GM12878 (cell line): ENCODE results near the gene CA11. TPM values are rescaled to one million over a fixed set of nuclear protein-coding genes. Genes with fewer than 3 reads are reported as not detected.

Source experiments
- BACH1 ChIP-seq: fragments of 450-650 bp; IDR thresholded peaks from 2 replicates; pipeline ENCODE4 v1.6.1; 2017; ENCODE audit warnings: mild to moderate bottlenecking, borderline replicate concordance
- BCL11A ChIP-seq: IDR thresholded peaks from 2 replicates; pipeline ENCODE4 v1.6.1; 2011; ENCODE audit warnings: low read depth, low read length
- CEBPB ChIP-seq, 2 experiments: fragments of 150-350 bp in 1 of 2; IDR thresholded peaks; 2 replicates each; pipeline ENCODE4 v1.6.1; 2012 to 2014; ENCODE audit warnings: low read depth in 2 of 2, low read length in 2 of 2, borderline replicate concordance in 1 of 2, inconsistent platforms in 1 of 2
- ETV6 ChIP-seq, 2 experiments: fragments of 450-650 bp in 1 of 2; IDR thresholded peaks in 1 of 2; conservative IDR thresholded peaks in 1 of 2; 2 replicates each; pipeline ENCODE4 v1.6.1; 2014; ENCODE audit warnings: antibody characterized with exemption in 1 of 2, borderline replicate concordance in 1 of 2, low read depth in 1 of 2, mild to moderate bottlenecking in 1 of 2, moderate library complexity in 1 of 2
- GATAD2B ChIP-seq: fragments of 450-650 bp; conservative IDR thresholded peaks from 2 replicates; pipeline ENCODE4 v1.6.1; 2017; ENCODE audit warnings: low read depth, mild to moderate bottlenecking, moderate library complexity
- HDAC6 ChIP-seq: fragments of 200-600 bp; sonication (generic); IDR thresholded peaks from one replicate; pipeline ENCODE4 v1.8.0; 2017; ENCODE audit warnings: antibody characterized with exemption; ENCODE audit not compliant: unreplicated experiment
- MEF2A ChIP-seq: IDR thresholded peaks from 2 replicates; pipeline ENCODE4 v1.6.1; 2011; ENCODE audit warnings: low read depth, mild to moderate bottlenecking, low read length, moderate library complexity; ENCODE audit not compliant: insufficient read depth
- NFYA ChIP-seq: IDR thresholded peaks from 2 replicates; pipeline ENCODE4 v1.6.1; 2011; ENCODE audit warnings: low read depth, mild to moderate bottlenecking, low read length, improper control_type of control experiment, borderline replicate concordance
- NFYB ChIP-seq: IDR thresholded peaks from 2 replicates; pipeline ENCODE4 v1.6.1; 2011; ENCODE audit warnings: low read depth, mild to moderate bottlenecking, low read length, improper control_type of control experiment, moderate library complexity; ENCODE audit not compliant: insufficient read depth
- RELA ChIP-seq: fragments of 450-650 bp; IDR thresholded peaks from 2 replicates; pipeline ENCODE4 v1.8.0; 2014; ENCODE audit warnings: borderline replicate concordance; ENCODE audit not compliant: partially characterized antibody
- SMAD1 ChIP-seq: fragments of 450-650 bp; IDR thresholded peaks from 2 replicates; pipeline ENCODE4 v1.6.1; 2018; ENCODE audit warnings: mild to moderate bottlenecking, low read depth; ENCODE audit not compliant: partially characterized antibody
- SMC3 ChIP-seq: IDR thresholded peaks from 2 replicates; pipeline ENCODE4 v1.6.1; 2011; ENCODE audit warnings: low read length, improper control_type of control experiment, borderline replicate concordance
- SRF ChIP-seq, 2 experiments: IDR thresholded peaks; 2 replicates each; pipeline ENCODE4 v1.6.1; 2011; ENCODE audit warnings: low read depth in 2 of 2, low read length in 2 of 2, mild to moderate bottlenecking in 1 of 2, moderate library complexity in 1 of 2
- TAF1 ChIP-seq: IDR thresholded peaks from 2 replicates; pipeline ENCODE4 v1.6.1; 2011; ENCODE audit warnings: mild to moderate bottlenecking, low read depth, low read length, borderline replicate concordance
- TCF3 ChIP-seq: IDR thresholded peaks from 2 replicates; pipeline ENCODE4 v1.6.1; 2012; ENCODE audit warnings: low read depth, mild to moderate bottlenecking, low read length, borderline replicate concordance; ENCODE audit not compliant: insufficient read depth
- ZNF687 ChIP-seq: fragments of 450-650 bp; IDR thresholded peaks from 2 replicates; pipeline ENCODE4 v1.6.1; 2017; ENCODE audit warnings: mild to moderate bottlenecking, moderate library complexity
- polyA plus RNA-seq, 11 experiments: library from polyadenylated mRNA; depleted of rRNA in 4 of 11; unstranded in 6 of 11; stranded (reverse) in 5 of 11; fragments of >200 nt; fragmentation: Nextera tagmentation in 4 of 11; fragmentation: Illumina TruSeq in 1 of 11; extraction: Ambion mirVana in 4 of 11; extraction: Trizol in 1 of 11; gene quantifications; 1 replicate in 1 of 11; 2 replicates in 10 of 11; pipeline versions ENCODE4 v1.2.1 to v1.2.3, GENCODE V29; 2011 to 2016; ENCODE audit warnings: inconsistent platforms in 2 of 11, missing spikeins in 2 of 11, low read depth in 1 of 11
- total RNA-seq, 4 experiments: library from RNA; depleted of rRNA in 3 of 4; stranded (reverse); fragments of >200 nt in 3 of 4; fragmentation: Illumina TruSeq in 1 of 4; extraction: Trizol in 1 of 4; gene quantifications; 2 replicates each; pipeline versions ENCODE4 v1.2.1 to v1.2.3, GENCODE V29; 2013 to 2021
- TF ChIP-seq, protein P1 (sequence below): fragments of 150-350 bp; IDR thresholded peaks from 2 replicates; pipeline ENCODE4 v1.6.1; 2014; ENCODE audit warnings: mild to moderate bottlenecking, low read depth, low read length
- TF ChIP-seq, protein P2 (sequence below): fragments of 450-650 bp; IDR thresholded peaks from 2 replicates; pipeline ENCODE4 v1.6.1; 2017; ENCODE audit warnings: mild to moderate bottlenecking

CA11 gene
- total and polyA plus RNA-seq, 10 of the 15 experiments (the other 5 are each of a cell fraction or from before 2014, with no cell fraction given), result 1.7 to 7.5 (median 2.4) TPM

DNA sequence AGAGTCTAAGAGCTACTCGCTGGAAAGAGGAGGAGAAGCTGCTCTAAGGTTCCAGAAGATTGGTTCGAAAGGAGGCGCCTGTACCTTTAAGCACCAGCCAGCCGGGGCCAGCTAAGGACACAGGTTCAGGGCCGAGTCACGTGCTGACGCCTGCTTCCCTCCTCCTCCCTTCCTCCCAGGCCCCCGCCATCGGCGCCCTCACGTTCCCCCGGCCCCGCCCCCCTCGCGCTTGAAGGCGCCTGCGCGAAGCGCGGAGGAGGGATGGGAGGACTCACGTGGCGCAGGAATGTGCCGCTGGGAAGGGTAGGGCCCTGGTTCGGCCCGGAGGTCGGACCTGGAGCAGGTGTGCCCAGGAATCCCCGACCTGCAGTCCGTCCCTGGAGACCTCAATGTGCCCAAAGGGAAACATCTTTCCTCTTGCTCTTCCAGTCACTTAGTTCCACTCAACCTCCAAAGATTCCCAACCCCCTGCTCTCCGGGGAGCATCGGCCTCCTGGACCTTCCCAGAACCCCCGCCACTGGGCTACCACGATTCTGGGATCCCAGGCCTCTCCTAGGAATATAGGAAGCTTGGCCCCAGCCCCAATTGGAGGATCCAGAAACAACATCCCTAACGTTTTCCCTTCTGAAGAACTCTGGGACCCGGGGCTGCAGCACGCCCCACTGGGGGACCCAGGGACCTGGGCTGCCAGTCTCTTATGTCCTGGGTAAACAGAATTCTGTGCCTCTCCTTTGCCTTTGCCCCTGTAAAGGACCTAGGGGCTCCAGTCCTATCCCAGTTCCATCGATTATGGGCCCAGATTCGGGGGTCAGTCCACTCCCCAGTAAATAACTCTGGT lies 11.3 kb downstream of the CA11 start (continued):
- TF ChIP-seq ETV6 (conservative IDR thresholded peaks at IDR 0.05 in 1 of 2, IDR thresholded peaks at IDR 0.05 in 1 of 2; ENCODE audit: borderline replicate concordance in 1 of 2, low read depth in 1 of 2) (no peak), SMC3 (no peak), TCF3 (0 out of 2 replicates have a peak, but pooled peaks have one; percentile 14), ZNF687 (peak; percentile 85), RELA (no peak), NFYB (peak; percentile 47; the same call in 1 of the 2 replicates), NFYA (no peak), MEF2A (no peak), CEBPB (IDR thresholded peaks at IDR 0.05; ENCODE audit: borderline replicate concordance in 1 of 2, low read depth in 2 of 2, low read length in 2 of 2) (no peak), SRF (IDR thresholded peaks at IDR 0.05; ENCODE audit: low read depth in 2 of 2, low read length in 2 of 2) (peak in 1 of 2 experiments; percentile 49; a peak in 2 of 4 replicates), BCL11A (0 out of 2 replicates have a peak, but pooled peaks have one; percentile 21), HDAC6 (no peak), SMAD1 (no peak), TAF1 (0 out of 2 replicates have a peak, but pooled peaks have one; percentile 18), BACH1 (peak; percentile 83; the same call in 1 of the 2 replicates), GATAD2B (peak; percentile 68; the same call in 1 of the 2 replicates)
- TF ChIP-seq, protein P1, sequence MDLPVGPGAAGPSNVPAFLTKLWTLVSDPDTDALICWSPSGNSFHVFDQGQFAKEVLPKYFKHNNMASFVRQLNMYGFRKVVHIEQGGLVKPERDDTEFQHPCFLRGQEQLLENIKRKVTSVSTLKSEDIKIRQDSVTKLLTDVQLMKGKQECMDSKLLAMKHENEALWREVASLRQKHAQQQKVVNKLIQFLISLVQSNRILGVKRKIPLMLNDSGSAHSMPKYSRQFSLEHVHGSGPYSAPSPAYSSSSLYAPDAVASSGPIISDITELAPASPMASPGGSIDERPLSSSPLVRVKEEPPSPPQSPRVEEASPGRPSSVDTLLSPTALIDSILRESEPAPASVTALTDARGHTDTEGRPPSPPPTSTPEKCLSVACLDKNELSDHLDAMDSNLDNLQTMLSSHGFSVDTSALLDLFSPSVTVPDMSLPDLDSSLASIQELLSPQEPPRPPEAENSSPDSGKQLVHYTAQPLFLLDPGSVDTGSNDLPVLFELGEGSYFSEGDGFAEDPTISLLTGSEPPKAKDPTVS, result peak; percentile 71
- TF ChIP-seq, protein P2, sequence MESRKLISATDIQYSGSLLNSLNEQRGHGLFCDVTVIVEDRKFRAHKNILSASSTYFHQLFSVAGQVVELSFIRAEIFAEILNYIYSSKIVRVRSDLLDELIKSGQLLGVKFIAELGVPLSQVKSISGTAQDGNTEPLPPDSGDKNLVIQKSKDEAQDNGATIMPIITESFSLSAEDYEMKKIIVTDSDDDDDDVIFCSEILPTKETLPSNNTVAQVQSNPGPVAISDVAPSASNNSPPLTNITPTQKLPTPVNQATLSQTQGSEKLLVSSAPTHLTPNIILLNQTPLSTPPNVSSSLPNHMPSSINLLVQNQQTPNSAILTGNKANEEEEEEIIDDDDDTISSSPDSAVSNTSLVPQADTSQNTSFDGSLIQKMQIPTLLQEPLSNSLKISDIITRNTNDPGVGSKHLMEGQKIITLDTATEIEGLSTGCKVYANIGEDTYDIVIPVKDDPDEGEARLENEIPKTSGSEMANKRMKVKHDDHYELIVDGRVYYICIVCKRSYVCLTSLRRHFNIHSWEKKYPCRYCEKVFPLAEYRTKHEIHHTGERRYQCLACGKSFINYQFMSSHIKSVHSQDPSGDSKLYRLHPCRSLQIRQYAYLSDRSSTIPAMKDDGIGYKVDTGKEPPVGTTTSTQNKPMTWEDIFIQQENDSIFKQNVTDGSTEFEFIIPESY, result no peak
